Measurements from ENCODE around the gene GIT2.

Gene GIT2

GRCh38 chr12:109888179-109889020, 107.8 kb downstream of the GIT2 start:
- DNase-seq = no peak

GRCh38 chr12:109885616-109886015, 110.6 kb downstream of the GIT2 start:
- no peak for DNase-seq

GRCh38 chr12:109883461-109883860, 112.7 kb downstream of the GIT2 start:
- no peak for DNase-seq

DNA sequence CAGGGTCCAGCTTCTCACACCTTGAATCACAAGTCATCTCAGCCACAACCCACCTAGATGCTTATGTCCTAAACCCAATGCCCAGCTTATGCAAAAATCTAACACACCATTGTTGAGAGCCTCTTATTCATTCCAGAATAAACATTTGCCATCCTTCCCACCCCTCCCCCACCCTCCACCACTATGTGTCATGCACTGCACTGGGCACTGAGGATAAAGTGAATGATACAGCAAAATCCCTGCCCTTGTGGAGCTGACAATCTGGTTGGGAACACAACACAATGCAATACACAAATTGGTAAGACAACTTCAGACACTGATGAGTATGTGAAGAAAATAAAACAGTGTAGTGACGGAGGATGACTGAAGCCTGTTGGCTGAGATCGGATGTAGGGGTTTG, 114.4 kb downstream of the GIT2 start:
- DNase-seq = no peak

- DNase-seq = no peak
Measured at GRCh38 chr12:109880938-109881337, 115.2 kb downstream of the GIT2 start.

DNA sequence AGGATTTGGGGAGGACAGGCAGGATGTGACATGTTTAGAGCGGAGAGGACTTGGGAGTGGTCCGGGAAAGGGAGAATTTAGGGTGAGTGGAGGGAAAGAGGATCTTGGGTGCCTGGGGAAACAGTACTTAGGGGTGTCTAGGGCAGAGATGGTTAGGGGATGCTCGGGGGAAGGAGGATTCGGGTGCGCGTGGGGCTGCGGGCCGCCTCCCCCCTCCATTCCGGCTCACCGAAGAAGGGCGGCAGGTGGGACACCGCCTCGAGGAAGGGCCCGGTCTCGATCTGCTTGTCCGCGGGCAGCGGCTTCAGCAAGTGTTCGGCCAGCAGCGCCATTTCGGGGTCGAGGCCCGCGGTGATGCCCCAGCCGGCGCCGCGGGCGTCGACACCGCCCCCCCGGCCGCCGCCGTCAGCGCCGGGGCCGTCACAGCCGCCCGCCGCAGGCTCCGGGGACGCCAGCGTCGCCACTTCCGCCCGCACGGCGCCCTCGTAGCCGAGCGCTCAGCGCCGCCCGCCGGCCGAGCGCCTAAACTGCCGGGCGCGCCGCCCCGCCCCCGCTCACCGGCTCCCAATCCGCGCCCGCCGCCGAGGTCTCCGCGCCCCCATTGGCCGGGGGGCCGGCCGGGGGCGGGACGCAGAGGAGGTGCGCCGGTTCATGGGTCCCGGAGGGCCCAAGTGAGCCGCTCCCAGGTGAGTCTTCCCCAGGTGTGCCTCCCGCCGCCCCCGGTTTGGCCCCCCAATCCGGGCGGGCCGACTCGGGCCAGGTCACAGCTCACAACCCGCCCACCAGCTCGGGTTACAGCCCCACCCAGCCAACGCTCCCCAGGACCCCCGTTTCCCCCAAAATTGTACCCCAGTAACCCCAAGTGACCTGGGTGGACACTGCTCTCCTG, 115.9 kb downstream of the GIT2 start, which contains the start of gene GLTP:
Gene GLTP (minus strand): TSS at position 499 of the 889 bp plus-strand sequence. CDS start 167 bp downstream, at position 332.
- peak; percentile 90 for DNase-seq

Data from left hindlimb (tissue), 1 donor.